HepG2 (cell line): ENCODE measurements around the gene HLA-B. TPM values are rescaled to one million over a fixed set of nuclear protein-coding genes. Genes with fewer than 3 reads are reported as not detected.

Experiments
- ATAD3A ChIP-seq: sonication (generic); formaldehyde crosslinking; IDR thresholded peaks from 2 replicates; pipeline ENCODE4 v1.4.0; 2020; ENCODE audit warnings: missing genetic modification reagents
- CBX2 ChIP-seq, 2 experiments: fragments of 200-600 bp in 1 of 2; sonication (generic); formaldehyde crosslinking in 1 of 2; IDR thresholded peaks; 2 replicates each; pipeline versions ENCODE4 v1.7.0 to v1.8.1; 2018 to 2022; ENCODE audit warnings: low read depth in 2 of 2, low read length in 1 of 2, mild to moderate bottlenecking in 1 of 2, missing genetic modification reagents in 1 of 2
- DPF2 ChIP-seq: sonication (generic); formaldehyde crosslinking; IDR thresholded peaks from 2 replicates; pipeline ENCODE4 v1.4.0; 2020; ENCODE audit warnings: mild to moderate bottlenecking, low read depth, missing genetic modification reagents, borderline replicate concordance
- ELF4 ChIP-seq: sonication (generic); formaldehyde crosslinking; IDR thresholded peaks from 2 replicates; pipeline ENCODE4 v1.5.0; 2020; ENCODE audit warnings: missing genetic modification reagents, mild to moderate bottlenecking, moderate library complexity, borderline replicate concordance
- MAF1 ChIP-seq: sonication (generic); formaldehyde crosslinking; IDR thresholded peaks from 2 replicates; pipeline ENCODE4 v1.5.0; 2020; ENCODE audit warnings: missing genetic modification reagents, borderline replicate concordance
- NR2F2 ChIP-seq: IDR thresholded peaks from 2 replicates; pipeline ENCODE4 v1.6.1; 2012; ENCODE audit warnings: low read depth, inconsistent platforms, borderline replicate concordance
- PRDM4 ChIP-seq: sonication (generic); formaldehyde crosslinking; IDR thresholded peaks from 2 replicates; pipeline ENCODE4 v1.9.0; 2021; ENCODE audit warnings: missing genetic modification reagents, borderline replicate concordance
- RARG ChIP-seq: sonication (generic); formaldehyde crosslinking; IDR thresholded peaks from 2 replicates; pipeline ENCODE4 v1.4.0; 2020; ENCODE audit warnings: low read depth, mild to moderate bottlenecking, missing genetic modification reagents
- SRY ChIP-seq: sonication (generic); formaldehyde crosslinking; IDR thresholded peaks from 2 replicates; pipeline ENCODE4 v1.8.0; 2022; ENCODE audit warnings: mild to moderate bottlenecking, missing genetic modification reagents
- ZNF10 ChIP-seq: sonication (generic); formaldehyde crosslinking; IDR thresholded peaks from 2 replicates; pipeline ENCODE4 v1.4.0; 2020; ENCODE audit warnings: mild to moderate bottlenecking, low read depth, missing genetic modification reagents, borderline replicate concordance
- ZNF34 ChIP-seq: sonication (generic); formaldehyde crosslinking; IDR thresholded peaks from 2 replicates; pipeline ENCODE4 v1.4.0; 2020; ENCODE audit warnings: mild to moderate bottlenecking, missing genetic modification reagents, borderline replicate concordance
- ZNF501 ChIP-seq: sonication (generic); formaldehyde crosslinking; IDR thresholded peaks from 2 replicates; pipeline ENCODE4 v1.5.1; 2020; ENCODE audit warnings: mild to moderate bottlenecking, moderate library complexity, missing genetic modification reagents
- ZNF761 ChIP-seq: sonication (generic); formaldehyde crosslinking; conservative IDR thresholded peaks from 2 replicates; pipeline ENCODE4 v1.4.0; 2020; ENCODE audit warnings: mild to moderate bottlenecking, missing genetic modification reagents
- polyA plus RNA-seq, 8 experiments: library from polyadenylated mRNA; depleted of rRNA in 3 of 8; stranded (reverse) in 7 of 8; unstranded in 1 of 8; fragments of >200 nt; fragmentation: Illumina TruSeq in 4 of 8; extraction: Trizol in 4 of 8; gene quantifications; 2 replicates each; pipeline versions ENCODE4 v1.2.1 to v1.2.3, GENCODE V29; 2011 to 2016; ENCODE audit warnings: low read depth in 4 of 8, missing spikeins in 1 of 8, mixed read lengths in 1 of 8; ENCODE audit not compliant: insufficient read depth in 1 of 8
- total RNA-seq, 5 experiments: library from RNA; depleted of rRNA; stranded (reverse); fragments of >200 nt; fragmentation: Illumina TruSeq; extraction: Trizol; gene quantifications; 2 replicates each; pipeline ENCODE4 v1.2.3, GENCODE V29; 2016; ENCODE audit warnings: low read depth in 1 of 5
- TF ChIP-seq, protein P1 (sequence below): sonication (generic); formaldehyde crosslinking; IDR thresholded peaks from 2 replicates; pipeline ENCODE4 v1.4.0; 2020; ENCODE audit warnings: missing genetic modification reagents, borderline replicate concordance
- TF ChIP-seq, protein P2 (sequence below), 2 experiments: fragments of 450-650 bp in 1 of 2; sonication (generic) in 1 of 2; formaldehyde crosslinking; IDR thresholded peaks; 2 replicates each; pipeline versions ENCODE4 v1.5.0 to v1.8.0; 2020 to 2022; ENCODE audit warnings: mild to moderate bottlenecking in 1 of 2, missing genetic modification reagents in 1 of 2
- TF ChIP-seq, protein P3 (sequence below): sonication (generic); formaldehyde crosslinking; IDR thresholded peaks from 2 replicates; pipeline ENCODE4 v1.5.0; 2020; ENCODE audit warnings: mild to moderate bottlenecking, missing genetic modification reagents, borderline replicate concordance

HLA-B gene
- total and polyA plus RNA-seq, 2 of the 13 experiments (the other 11 are each of a cell fraction or from before 2014, with no cell fraction given) = 35.3 to 88.9 TPM

GRCh38 chr6:31403283-31404060 lies 46.5 kb upstream of the HLA-B start, which contains the start of gene MICA (continued):
- TF ChIP-seq, protein P1, sequence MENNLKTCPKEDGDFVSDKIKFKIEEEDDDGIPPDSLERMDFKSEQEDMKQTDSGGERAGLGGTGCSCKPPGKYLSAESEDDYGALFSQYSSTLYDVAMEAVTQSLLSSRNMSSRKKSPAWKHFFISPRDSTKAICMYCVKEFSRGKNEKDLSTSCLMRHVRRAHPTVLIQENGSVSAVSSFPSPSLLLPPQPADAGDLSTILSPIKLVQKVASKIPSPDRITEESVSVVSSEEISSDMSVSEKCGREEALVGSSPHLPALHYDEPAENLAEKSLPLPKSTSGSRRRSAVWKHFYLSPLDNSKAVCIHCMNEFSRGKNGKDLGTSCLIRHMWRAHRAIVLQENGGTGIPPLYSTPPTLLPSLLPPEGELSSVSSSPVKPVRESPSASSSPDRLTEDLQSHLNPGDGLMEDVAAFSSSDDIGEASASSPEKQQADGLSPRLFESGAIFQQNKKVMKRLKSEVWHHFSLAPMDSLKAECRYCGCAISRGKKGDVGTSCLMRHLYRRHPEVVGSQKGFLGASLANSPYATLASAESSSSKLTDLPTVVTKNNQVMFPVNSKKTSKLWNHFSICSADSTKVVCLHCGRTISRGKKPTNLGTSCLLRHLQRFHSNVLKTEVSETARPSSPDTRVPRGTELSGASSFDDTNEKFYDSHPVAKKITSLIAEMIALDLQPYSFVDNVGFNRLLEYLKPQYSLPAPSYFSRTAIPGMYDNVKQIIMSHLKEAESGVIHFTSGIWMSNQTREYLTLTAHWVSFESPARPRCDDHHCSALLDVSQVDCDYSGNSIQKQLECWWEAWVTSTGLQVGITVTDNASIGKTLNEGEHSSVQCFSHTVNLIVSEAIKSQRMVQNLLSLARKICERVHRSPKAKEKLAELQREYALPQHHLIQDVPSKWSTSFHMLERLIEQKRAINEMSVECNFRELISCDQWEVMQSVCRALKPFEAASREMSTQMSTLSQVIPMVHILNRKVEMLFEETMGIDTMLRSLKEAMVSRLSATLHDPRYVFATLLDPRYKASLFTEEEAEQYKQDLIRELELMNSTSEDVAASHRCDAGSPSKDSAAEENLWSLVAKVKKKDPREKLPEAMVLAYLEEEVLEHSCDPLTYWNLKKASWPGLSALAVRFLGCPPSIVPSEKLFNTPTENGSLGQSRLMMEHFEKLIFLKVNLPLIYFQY (CRISPR knock-in tag) = peak; percentile 83; the same call in 1 of the 2 replicates
- TF ChIP-seq ZNF10 (no peak), PRDM4 (CRISPR knock-in tag) (no peak), ATAD3A (no peak), DPF2 (CRISPR knock-in tag) (no peak), RARG (CRISPR knock-in tag) (no peak), CBX2 (IDR thresholded peaks at IDR 0.05; ENCODE audit: low read depth, low read length) (no peak), CBX2 (CRISPR knock-in tag; IDR thresholded peaks at IDR 0.05; ENCODE audit: low read depth) (no peak; the same call in 1 of the 2 replicates), SRY (peak; percentile 96), ZNF501 (CRISPR knock-in tag) (peak; percentile 89), ZNF34 (no peak), MAF1 (CRISPR knock-in tag) (peak; percentile 71; the same call in 1 of the 2 replicates), ELF4 (CRISPR knock-in tag) (no peak), NR2F2 (peak; percentile 12; the same call in 1 of the 2 replicates), ZNF761 (CRISPR knock-in tag) (no peak)
- TF ChIP-seq, protein P2, sequence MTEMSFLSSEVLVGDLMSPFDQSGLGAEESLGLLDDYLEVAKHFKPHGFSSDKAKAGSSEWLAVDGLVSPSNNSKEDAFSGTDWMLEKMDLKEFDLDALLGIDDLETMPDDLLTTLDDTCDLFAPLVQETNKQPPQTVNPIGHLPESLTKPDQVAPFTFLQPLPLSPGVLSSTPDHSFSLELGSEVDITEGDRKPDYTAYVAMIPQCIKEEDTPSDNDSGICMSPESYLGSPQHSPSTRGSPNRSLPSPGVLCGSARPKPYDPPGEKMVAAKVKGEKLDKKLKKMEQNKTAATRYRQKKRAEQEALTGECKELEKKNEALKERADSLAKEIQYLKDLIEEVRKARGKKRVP (CRISPR knock-in tag; IDR thresholded peaks at IDR 0.05) = no peak; a peak in 1 of 4 replicates
- TF ChIP-seq, protein P3, sequence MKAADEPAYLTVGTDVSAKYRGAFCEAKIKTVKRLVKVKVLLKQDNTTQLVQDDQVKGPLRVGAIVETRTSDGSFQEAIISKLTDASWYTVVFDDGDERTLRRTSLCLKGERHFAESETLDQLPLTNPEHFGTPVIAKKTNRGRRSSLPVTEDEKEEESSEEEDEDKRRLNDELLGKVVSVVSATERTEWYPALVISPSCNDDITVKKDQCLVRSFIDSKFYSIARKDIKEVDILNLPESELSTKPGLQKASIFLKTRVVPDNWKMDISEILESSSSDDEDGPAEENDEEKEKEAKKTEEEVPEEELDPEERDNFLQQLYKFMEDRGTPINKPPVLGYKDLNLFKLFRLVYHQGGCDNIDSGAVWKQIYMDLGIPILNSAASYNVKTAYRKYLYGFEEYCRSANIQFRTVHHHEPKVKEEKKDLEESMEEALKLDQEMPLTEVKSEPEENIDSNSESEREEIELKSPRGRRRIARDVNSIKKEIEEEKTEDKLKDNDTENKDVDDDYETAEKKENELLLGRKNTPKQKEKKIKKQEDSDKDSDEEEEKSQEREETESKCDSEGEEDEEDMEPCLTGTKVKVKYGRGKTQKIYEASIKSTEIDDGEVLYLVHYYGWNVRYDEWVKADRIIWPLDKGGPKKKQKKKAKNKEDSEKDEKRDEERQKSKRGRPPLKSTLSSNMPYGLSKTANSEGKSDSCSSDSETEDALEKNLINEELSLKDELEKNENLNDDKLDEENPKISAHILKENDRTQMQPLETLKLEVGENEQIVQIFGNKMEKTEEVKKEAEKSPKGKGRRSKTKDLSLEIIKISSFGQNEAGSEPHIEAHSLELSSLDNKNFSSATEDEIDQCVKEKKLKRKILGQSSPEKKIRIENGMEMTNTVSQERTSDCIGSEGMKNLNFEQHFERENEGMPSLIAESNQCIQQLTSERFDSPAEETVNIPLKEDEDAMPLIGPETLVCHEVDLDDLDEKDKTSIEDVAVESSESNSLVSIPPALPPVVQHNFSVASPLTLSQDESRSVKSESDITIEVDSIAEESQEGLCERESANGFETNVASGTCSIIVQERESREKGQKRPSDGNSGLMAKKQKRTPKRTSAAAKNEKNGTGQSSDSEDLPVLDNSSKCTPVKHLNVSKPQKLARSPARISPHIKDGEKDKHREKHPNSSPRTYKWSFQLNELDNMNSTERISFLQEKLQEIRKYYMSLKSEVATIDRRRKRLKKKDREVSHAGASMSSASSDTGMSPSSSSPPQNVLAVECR (CRISPR knock-in tag) = peak; percentile 96
